Osteocyte (in vitro differentiated cells): ENCODE results near the gene RNF181. TPM values are rescaled to one million over a fixed set of nuclear protein-coding genes. Genes with fewer than 3 reads are reported as not detected.

Experiments
- DNase-seq: peaks from one replicate; pipeline ENCODE4 v3.0.0; 2021; ENCODE audit warnings: mixed read lengths; ENCODE audit not compliant: unreplicated experiment; ENCODE audit errors: extremely low spot score
- H3K27ac Mint-ChIP-seq: one replicate; pipeline ENCODE4 v1.8.0; 2021; ENCODE audit warnings: mild to moderate bottlenecking, mixed read lengths; ENCODE audit not compliant: unreplicated experiment
- H3K27me3 Mint-ChIP-seq: one replicate; pipeline ENCODE4 v1.8.0; 2021; ENCODE audit warnings: mixed read lengths; ENCODE audit not compliant: unreplicated experiment
- H3K36me3 Mint-ChIP-seq: one replicate; pipeline ENCODE4 v1.8.0; 2021; ENCODE audit warnings: mixed read lengths; ENCODE audit not compliant: unreplicated experiment
- H3K4me1 Mint-ChIP-seq: one replicate; pipeline ENCODE4 v1.8.0; 2021; ENCODE audit warnings: mixed read lengths; ENCODE audit not compliant: unreplicated experiment
- H3K4me3 Mint-ChIP-seq: one replicate; pipeline ENCODE4 v1.8.0; 2021; ENCODE audit warnings: mild to moderate bottlenecking, moderate library complexity, mixed read lengths; ENCODE audit not compliant: unreplicated experiment
- H3K9me3 Mint-ChIP-seq: one replicate; pipeline ENCODE4 v1.8.0; 2021; ENCODE audit warnings: mixed read lengths; ENCODE audit not compliant: unreplicated experiment
- CTCF ChIP-seq: fragments of 200-600 bp; sonication (generic); IDR thresholded peaks from 2 replicates; pipeline ENCODE4 v1.5.0; 2021; ENCODE audit warnings: antibody characterized with exemption, mild to moderate bottlenecking, moderate library complexity
- total RNA-seq: library from RNA; stranded (reverse); gene quantifications from 2 replicates; pipeline ENCODE4 v1.2.1, GENCODE V29; 2021

Gene RNF181
- total RNA-seq, 1 donor from 2014 or later: 77.2 TPM

GRCh38 chr2:85605406-85606115 lies 10.0 kb downstream of the RNF181 start:
- Mint-ChIP-seq H3K4me3 (peak overlapping the region; percentile 26), H3K4me1 (peaks cover 55% of the 10 kb centered on the region)

DNA sequence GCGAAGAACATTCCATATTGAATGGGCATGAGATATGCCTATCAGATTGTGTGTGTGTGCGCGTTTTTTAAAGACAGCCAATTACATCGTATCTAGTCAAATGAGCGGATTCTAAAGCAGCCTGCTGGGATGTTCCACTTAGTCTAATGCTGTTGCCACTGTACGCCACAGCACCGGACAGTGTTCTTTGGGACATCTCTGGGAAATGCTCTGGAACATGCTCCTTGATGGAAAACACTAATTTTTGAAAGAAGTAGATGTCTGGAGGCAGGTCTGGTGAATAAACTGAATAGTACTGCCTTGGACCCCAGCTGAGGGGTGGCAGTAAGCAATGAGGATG lies 10.5 kb downstream of the RNF181 start:
- Mint-ChIP-seq H3K27me3 (no peaks in the 10 kb centered on the region), H3K4me3 (peak overlapping the region; percentile 9), H3K4me1 (peaks cover 54% of the 10 kb centered on the region), H3K36me3 (peaks cover 12% of the 10 kb centered on the region), H3K27ac (peak overlapping the region; percentile 70), H3K9me3 (no peaks in the 10 kb centered on the region)
- DNase-seq: no peak
- TF ChIP-seq CTCF: no peak

More at GRCh38 chr2:85605406-85606115, 10.0 kb downstream of the RNF181 start:
- no peak for TF ChIP-seq CTCF
- Mint-ChIP-seq H3K36me3 (peaks cover 12% of the 10 kb centered on the region), H3K27me3 (no peaks in the 10 kb centered on the region), H3K9me3 (no peaks in the 10 kb centered on the region), H3K27ac (peak overlapping the region; percentile 70)
- no peak for DNase-seq

GRCh38 chr2:85607268-85608215 lies 12.0 kb downstream of the RNF181 start:
- Mint-ChIP-seq H3K27ac (peak overlapping the region; percentile 54), H3K27me3 (no peaks in the 10 kb centered on the region), H3K9me3 (no peaks in the 10 kb centered on the region), H3K36me3 (peaks cover 12% of the 10 kb centered on the region), H3K4me1 (peaks cover 53% of the 10 kb centered on the region), H3K4me3 (no peak overlapping the region)
- DNase-seq: no peak
- no peak for TF ChIP-seq CTCF

DNA sequence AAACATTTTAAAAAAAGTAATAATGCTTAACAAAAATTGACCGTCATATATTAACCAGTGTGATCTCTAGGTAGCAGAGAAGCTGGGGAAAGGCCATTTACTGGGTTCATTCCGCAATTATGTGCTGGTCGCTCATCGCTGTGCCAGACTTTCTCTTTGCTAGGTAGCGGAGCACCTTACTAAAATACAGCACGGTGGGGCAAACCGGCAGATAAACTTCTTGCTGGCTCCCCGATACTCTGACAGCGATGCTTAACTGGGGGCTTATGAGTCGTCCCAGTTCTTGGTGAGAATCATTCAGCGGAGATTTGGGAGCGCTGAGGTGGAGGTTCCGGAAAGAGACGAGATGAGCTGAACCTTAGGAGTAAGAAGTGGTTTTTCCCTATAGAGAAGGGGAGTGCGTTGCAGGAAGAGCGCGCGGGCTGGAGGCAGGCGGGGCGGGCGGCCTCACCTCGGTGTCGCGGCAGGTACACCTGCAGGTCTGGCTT lies 15.7 kb downstream of the RNF181 start:
- peak overlapping the region; percentile 94 for H3K4me3 Mint-ChIP-seq
- H3K27ac Mint-ChIP-seq: peak overlapping the region; percentile 88
- no peak for TF ChIP-seq CTCF
- H3K4me1 Mint-ChIP-seq: peaks cover 34% of the 10 kb centered on the region
- H3K27me3 Mint-ChIP-seq: no peaks in the 10 kb centered on the region
- peaks cover 12% of the 10 kb centered on the region for H3K36me3 Mint-ChIP-seq
- H3K9me3 Mint-ChIP-seq: no peaks in the 10 kb centered on the region
- DNase-seq: no peak
